ENCODE data around the gene SOX15. TPM values are rescaled to one million over a fixed set of nuclear protein-coding genes. Genes with fewer than 3 reads are reported as not detected.
A peak's percentile ranks its signal among the peaks of the same experiment; 100 is the strongest.

Gene SOX15
- total RNA-seq, 1 experiment from 2014 or later: 0.33 TPM

- ATAC-seq (peak; percentile 85), DNase-seq (ENCODE audit: low read depth, low spot score) (no peak)
- intact Hi-C loops (cut with micrococcal nuclease; ENCODE audit: unreplicated experiment): no loop called here
- BruUV-seq (replicated peaks): no TSS peak
- Histone ChIP-seq H3K27ac (ENCODE audit: low read length) (peak within 1 kb of the TSS; percentile 58), H3K27me3 (ENCODE audit: control insufficient read depth, insufficient read depth, low read length) (no peaks in the 10 kb centered on the region), H3K36me3 (ENCODE audit: control insufficient read depth, insufficient read depth, low read length) (no peaks in the 10 kb centered on the region), H3K4me3 (ENCODE audit: low read depth in 2 of 2, low read length in 2 of 2) (peak within 1 kb of the TSS; percentile 50 to 67), H3K9me3 (ENCODE audit: control insufficient read depth, insufficient read depth, low read depth, low read length) (no peaks in the 10 kb centered on the region), H3K4me1 (ENCODE audit: control insufficient read depth, insufficient read depth, low read length) (peaks cover 5% of the 10 kb centered on the region; the same call in 1 of the 2 replicates)
- POLR2A ChIA-PET: no interaction called here
- CTCF ChIA-PET: no interaction called here
- TF ChIP-seq REST (IDR thresholded peaks at IDR 0.05; ENCODE audit: insufficient read depth in 1 of 2, low read depth in 2 of 2, low read length in 1 of 2) (no peak), POLR2AphosphoS5 (IDR thresholded peaks at IDR 0.05; ENCODE audit: low read depth, low read length) (no peak), TCF7L2 (IDR thresholded peaks at IDR 0.05; ENCODE audit: low read depth, low read length) (no peak), CTCF (IDR thresholded peaks at IDR 0.05) (no peak; the same call in 1 of the 2 replicates), SIN3A (IDR thresholded peaks at IDR 0.05; ENCODE audit: borderline replicate concordance, insufficient read depth, low read depth, low read length) (no peak)
- in situ Hi-C loops (cut with HindIII; ENCODE audit: low pct_unique_long_range_greater_than_20kb, low sequenced_read_pairs): no loop called here
Observed at GRCh38 chr17:7548585-7549400, 41.1 kb downstream of the SOX15 start, which contains the start of gene TNFSF12. TNFSF12 (plus strand) TSS chr17:7549058; CDS start chr17:7549154, 96 bp downstream.

GRCh38 chr17:7544911-7545310 is 45.0 kb downstream of the SOX15 start:
- TF ChIP-seq POLR2AphosphoS5 (IDR thresholded peaks at IDR 0.05; ENCODE audit: low read depth, low read length) (no peak), TCF7L2 (IDR thresholded peaks at IDR 0.05; ENCODE audit: low read depth, low read length) (no peak), SIN3A (IDR thresholded peaks at IDR 0.05; ENCODE audit: borderline replicate concordance, insufficient read depth, low read depth, low read length) (no peak), REST (IDR thresholded peaks at IDR 0.05; ENCODE audit: insufficient read depth in 1 of 2, low read depth in 2 of 2, low read length in 1 of 2) (no peak), CTCF (IDR thresholded peaks at IDR 0.05) (no peak)
- DNase-seq (ENCODE audit: low read depth, low spot score) (no peak), ATAC-seq (no peak)
- Histone ChIP-seq H3K27ac (ENCODE audit: low read length) (no peak overlapping the region), H3K4me3 (ENCODE audit: low read depth in 2 of 2, low read length in 2 of 2) (no peak overlapping the region), H3K9me3 (ENCODE audit: control insufficient read depth, insufficient read depth, low read depth, low read length) (no peaks in the 10 kb centered on the region), H3K4me1 (ENCODE audit: control insufficient read depth, insufficient read depth, low read length) (peaks cover 5% of the 10 kb centered on the region; the same call in 1 of the 2 replicates), H3K36me3 (ENCODE audit: control insufficient read depth, insufficient read depth, low read length) (no peaks in the 10 kb centered on the region), H3K27me3 (ENCODE audit: control insufficient read depth, insufficient read depth, low read length) (no peaks in the 10 kb centered on the region)
- intact Hi-C loops (cut with micrococcal nuclease; ENCODE audit: unreplicated experiment) (no loop called here), in situ Hi-C loops (cut with HindIII; ENCODE audit: low pct_unique_long_range_greater_than_20kb, low sequenced_read_pairs) (no loop called here)
- BruUV-seq (replicated peaks): no TSS peak
- ChIA-PET POLR2A (no interaction called here), CTCF (no interaction called here)
